Osteoblast (primary cell): ENCODE data around the gene ZNF823. TPM values are rescaled to one million over a fixed set of nuclear protein-coding genes. Genes with fewer than 3 reads are reported as not detected.
A peak's percentile ranks its signal among the peaks of the same experiment; 100 is the strongest.
"Not testable (repeated sequence)": the region's sequence is repeated elsewhere in the genome, so short reads cannot be mapped to it uniquely, and the experiment has no call there.

Experiments used
- DNase-seq: peaks from one replicate; pipeline ENCODE4 v3.0.0; 2011; ENCODE audit warnings: low spot score, mixed read lengths; ENCODE audit not compliant: insufficient read length; ENCODE audit errors: missing footprints
- H2AFZ ChIP-seq: 2 replicates; pipeline ENCODE4 v1.6.0; 2011; ENCODE audit warnings: mild to moderate bottlenecking, low read length
- H3K27ac ChIP-seq: 2 replicates; pipeline ENCODE4 v1.5.1; 2011; ENCODE audit warnings: mild to moderate bottlenecking, low read depth, low read length, moderate library complexity
- H3K27me3 ChIP-seq: 2 replicates; pipeline ENCODE4 v1.6.0; 2012; ENCODE audit warnings: mild to moderate bottlenecking, control low read depth, inconsistent platforms, low read length, moderate library complexity; ENCODE audit not compliant: insufficient read depth
- H3K36me3 ChIP-seq: 2 replicates; pipeline ENCODE4 v1.5.1; 2011; ENCODE audit warnings: mild to moderate bottlenecking, low read length, control low read depth, moderate library complexity; ENCODE audit not compliant: insufficient read depth
- H3K4me1 ChIP-seq: 2 replicates; pipeline ENCODE4 v1.5.1; 2011; ENCODE audit warnings: mild to moderate bottlenecking, low read length, control low read depth, moderate library complexity; ENCODE audit not compliant: insufficient read depth
- H3K4me2 ChIP-seq: 2 replicates; pipeline ENCODE4 v1.6.0; 2011; ENCODE audit warnings: mild to moderate bottlenecking, low read length; ENCODE audit not compliant: insufficient read depth
- H3K4me3 ChIP-seq: fragments of 200-600 bp; sonication (generic); 3 replicates; pipeline ENCODE4 v1.5.1; 2012; ENCODE audit warnings: mild to moderate bottlenecking, low read length, inconsistent platforms; ENCODE audit not compliant: insufficient read depth
- H3K79me2 ChIP-seq: 2 replicates; pipeline ENCODE4 v1.6.0; 2012; ENCODE audit warnings: mild to moderate bottlenecking, low read length, control low read depth, inconsistent platforms; ENCODE audit not compliant: insufficient read depth
- H3K9me3 ChIP-seq: 2 replicates; pipeline ENCODE4 v1.5.1; 2011; ENCODE audit warnings: low read depth, low read length, control low read depth
- H4K20me1 ChIP-seq: 2 replicates; pipeline ENCODE4 v1.6.0; 2012; ENCODE audit warnings: mild to moderate bottlenecking, low read length, control low read depth; ENCODE audit not compliant: insufficient read depth
- total RNA-seq: library from RNA; depleted of rRNA; stranded (reverse); fragments of >200 nt; gene quantifications from 2 replicates; pipeline ENCODE4 v1.2.3, GENCODE V29; 2012
- TF ChIP-seq, protein P1 (sequence below): IDR thresholded peaks from 2 replicates; pipeline ENCODE4 v1.5.1; 2011; ENCODE audit warnings: mild to moderate bottlenecking, low read depth, low read length, moderate library complexity; ENCODE audit errors: extremely low read depth

The ZNF823 gene
- total RNA-seq, 1 donor, result 6.2 TPM

DNA sequence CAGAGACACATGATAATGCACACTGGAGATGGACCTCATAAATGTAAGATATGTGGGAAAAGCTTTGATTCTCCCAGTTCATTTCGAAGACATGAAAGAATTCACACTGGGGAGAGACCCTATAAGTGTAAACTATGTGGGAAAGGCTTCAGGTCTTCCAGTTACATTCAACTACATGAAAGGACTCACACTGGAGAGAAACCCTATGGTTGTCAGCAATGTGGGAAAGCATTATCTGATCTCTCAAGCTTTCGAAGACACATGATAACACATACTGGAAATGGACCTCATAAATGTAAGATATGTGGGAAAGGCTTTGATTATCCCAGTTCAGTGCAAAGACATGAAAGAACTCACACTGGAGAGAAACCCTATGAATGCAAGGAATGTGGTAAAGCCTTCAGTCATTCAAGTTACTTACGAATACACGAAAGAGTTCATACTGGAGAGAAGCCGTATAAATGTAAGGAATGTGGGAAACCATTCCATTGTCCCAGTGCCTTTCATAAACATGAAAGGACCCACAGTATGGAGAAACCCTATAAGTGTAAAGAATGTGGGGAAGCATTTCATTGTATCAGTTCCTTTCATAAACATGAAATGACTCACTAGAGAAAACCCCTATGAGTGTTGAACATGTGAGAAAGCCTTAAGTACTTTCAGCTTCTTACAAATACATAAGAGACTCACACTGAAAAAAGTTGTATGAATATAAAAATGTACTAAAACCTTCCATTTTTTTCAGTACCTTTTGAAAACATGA, 42.7 kb upstream of the ZNF823 start:
- no peaks in the 10 kb centered on the region for H4K20me1 ChIP-seq
- H3K4me3 ChIP-seq, result peak overlapping the region; percentile 5
- no peak for DNase-seq
- H3K27me3 ChIP-seq, result no peaks in the 10 kb centered on the region
- H3K79me2 ChIP-seq, result no peaks in the 10 kb centered on the region
- TF ChIP-seq, protein P1, sequence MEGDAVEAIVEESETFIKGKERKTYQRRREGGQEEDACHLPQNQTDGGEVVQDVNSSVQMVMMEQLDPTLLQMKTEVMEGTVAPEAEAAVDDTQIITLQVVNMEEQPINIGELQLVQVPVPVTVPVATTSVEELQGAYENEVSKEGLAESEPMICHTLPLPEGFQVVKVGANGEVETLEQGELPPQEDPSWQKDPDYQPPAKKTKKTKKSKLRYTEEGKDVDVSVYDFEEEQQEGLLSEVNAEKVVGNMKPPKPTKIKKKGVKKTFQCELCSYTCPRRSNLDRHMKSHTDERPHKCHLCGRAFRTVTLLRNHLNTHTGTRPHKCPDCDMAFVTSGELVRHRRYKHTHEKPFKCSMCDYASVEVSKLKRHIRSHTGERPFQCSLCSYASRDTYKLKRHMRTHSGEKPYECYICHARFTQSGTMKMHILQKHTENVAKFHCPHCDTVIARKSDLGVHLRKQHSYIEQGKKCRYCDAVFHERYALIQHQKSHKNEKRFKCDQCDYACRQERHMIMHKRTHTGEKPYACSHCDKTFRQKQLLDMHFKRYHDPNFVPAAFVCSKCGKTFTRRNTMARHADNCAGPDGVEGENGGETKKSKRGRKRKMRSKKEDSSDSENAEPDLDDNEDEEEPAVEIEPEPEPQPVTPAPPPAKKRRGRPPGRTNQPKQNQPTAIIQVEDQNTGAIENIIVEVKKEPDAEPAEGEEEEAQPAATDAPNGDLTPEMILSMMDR, result no peak
- H2AFZ ChIP-seq, result no peak overlapping the region
- peaks cover 69% of the 10 kb centered on the region for H3K9me3 ChIP-seq
- no peak overlapping the region for H3K27ac ChIP-seq
- peaks cover 44% of the 10 kb centered on the region for H3K36me3 ChIP-seq
- H3K4me2 ChIP-seq, result no peak overlapping the region
- no peaks in the 10 kb centered on the region for H3K4me1 ChIP-seq

DNA sequence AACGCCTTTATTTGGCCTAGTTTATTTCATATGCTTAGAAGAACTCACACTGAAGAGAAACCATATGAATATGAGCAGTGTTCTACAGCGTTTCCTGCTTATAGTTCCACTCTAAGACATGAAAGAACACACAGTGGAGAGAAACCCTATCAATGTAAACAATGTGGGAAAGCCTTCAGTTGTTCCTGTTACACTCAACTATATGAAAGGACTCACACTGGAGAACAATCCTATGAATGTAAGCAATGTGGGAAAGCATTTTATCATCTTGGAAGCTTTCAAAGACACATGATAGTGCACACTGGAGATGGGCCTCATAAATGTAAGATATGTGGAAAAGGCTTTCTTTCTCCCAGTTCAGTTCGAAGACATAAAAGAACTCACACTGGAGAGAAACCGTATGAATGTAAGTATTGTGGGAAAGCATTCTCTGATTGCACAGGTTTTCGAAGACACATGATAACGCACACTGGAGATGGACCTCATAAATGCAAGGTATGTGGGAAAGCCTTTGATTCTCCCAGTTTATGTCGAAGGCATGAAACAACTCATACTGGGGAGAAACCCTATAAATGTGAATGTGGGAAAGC, 41.8 kb upstream of the ZNF823 start:
- Histone ChIP-seq H3K4me1 (no peaks in the 10 kb centered on the region), H3K4me2 (no peak overlapping the region), H4K20me1 (no peaks in the 10 kb centered on the region), H2AFZ (no peak overlapping the region), H3K79me2 (peaks cover 6% of the 10 kb centered on the region), H3K27ac (no peak overlapping the region), H3K36me3 (peaks cover 44% of the 10 kb centered on the region), H3K4me3 (no peak overlapping the region), H3K9me3 (peaks cover 67% of the 10 kb centered on the region), H3K27me3 (no peaks in the 10 kb centered on the region)
- TF ChIP-seq, protein P1, result no peak
- DNase-seq, result no peak

DNA sequence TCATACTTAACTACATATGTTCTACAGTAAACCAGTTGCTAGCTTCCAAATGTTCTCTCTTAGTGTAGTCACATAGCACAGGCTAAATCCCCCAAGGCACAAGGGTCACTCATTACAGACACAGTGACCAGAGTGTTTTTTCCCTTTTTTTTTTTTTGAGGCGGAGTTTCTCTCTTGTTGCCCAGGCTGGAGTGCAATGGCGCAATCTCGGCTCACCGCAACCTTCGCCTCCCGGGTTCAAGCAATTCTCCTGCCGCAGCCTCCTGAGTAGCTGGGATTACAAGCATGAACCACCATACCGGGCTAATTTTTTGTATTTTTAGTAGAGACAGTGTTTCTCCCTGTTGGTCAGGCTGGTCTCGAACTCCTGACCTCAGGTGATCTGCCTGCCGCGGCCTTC, 37.9 kb upstream of the ZNF823 start:
- H3K4me1 ChIP-seq, H3K4me3 ChIP-seq, H3K4me2 ChIP-seq, H2AFZ ChIP-seq, H3K27ac ChIP-seq, H3K27me3 ChIP-seq, DNase-seq, H4K20me1 ChIP-seq: not testable (repeated sequence)
- peaks cover 24% of the 10 kb centered on the region for H3K79me2 ChIP-seq
- peaks cover 42% of the 10 kb centered on the region for H3K9me3 ChIP-seq
- peaks cover 40% of the 10 kb centered on the region for H3K36me3 ChIP-seq

DNA sequence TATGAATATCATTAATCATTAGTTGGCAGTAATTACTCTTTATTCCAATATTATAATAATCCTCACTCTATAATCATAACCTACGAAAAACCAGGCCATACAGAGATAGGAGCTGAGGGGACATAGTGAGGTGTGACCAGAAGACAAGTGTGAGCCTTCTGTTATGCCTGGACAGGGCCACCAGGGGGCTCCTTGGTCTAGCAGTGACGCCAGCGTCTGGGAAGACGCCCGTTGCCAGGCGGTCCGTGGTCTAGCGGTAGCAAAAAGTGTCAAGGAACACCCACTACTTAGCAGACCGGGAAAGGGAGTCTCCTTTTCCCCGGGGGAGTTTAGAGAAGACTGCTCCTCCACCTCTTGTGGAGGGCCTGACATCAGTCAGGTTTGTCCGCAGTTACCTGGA, 32.8 kb upstream of the ZNF823 start:
- H3K4me2 ChIP-seq, H3K4me1 ChIP-seq: not testable (repeated sequence)
- peaks cover 61% of the 10 kb centered on the region for H3K79me2 ChIP-seq

DNA sequence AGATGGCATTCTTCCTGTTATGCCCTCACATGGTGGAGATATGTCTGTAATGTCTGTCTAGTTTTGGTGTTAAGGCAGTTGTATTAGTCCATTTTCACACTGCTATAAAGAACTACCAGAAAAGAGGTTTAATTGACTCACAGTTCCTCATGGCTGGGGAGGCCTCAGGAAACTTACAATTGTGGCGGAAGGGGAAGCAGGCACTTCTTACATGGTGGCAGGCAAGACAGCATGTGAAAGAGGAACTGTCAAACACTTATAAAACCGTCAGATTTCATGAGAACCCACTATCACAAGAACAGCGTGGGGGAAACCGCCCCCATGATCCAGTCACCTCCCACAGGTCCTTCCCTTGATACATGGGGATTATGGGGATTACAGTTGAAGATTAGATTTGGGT, 31.2 kb upstream of the ZNF823 start:
- Histone ChIP-seq H3K9me3 (peaks cover 3% of the 10 kb centered on the region), H3K27me3 (no peaks in the 10 kb centered on the region), H3K4me2 (no peak overlapping the region), H3K27ac (no peak overlapping the region), H3K4me1 (peaks cover 10% of the 10 kb centered on the region), H2AFZ (no peak overlapping the region), H3K79me2 (peaks cover 54% of the 10 kb centered on the region), H3K36me3 (peaks cover 4% of the 10 kb centered on the region), H4K20me1 (peaks cover 4% of the 10 kb centered on the region), H3K4me3 (no peak overlapping the region)
- DNase-seq, result no peak
- TF ChIP-seq, protein P1, result no peak

More for the DNA sequence above, 32.8 kb upstream of the ZNF823 start:
- H3K36me3 ChIP-seq, H2AFZ ChIP-seq, H3K27me3 ChIP-seq, H3K9me3 ChIP-seq, H4K20me1 ChIP-seq, H3K4me3 ChIP-seq, H3K27ac ChIP-seq, DNase-seq: not testable (repeated sequence)
